A673 (cell line): ENCODE data around the gene ITPR1.

Experiments
- CTCF ChIP-seq: fragments of 300-800, 200-600 bp; sonication (generic); conservative IDR thresholded peaks from 2 replicates; pipeline ENCODE4 v1.5.1; 2017; ENCODE audit warnings: low read depth, mild to moderate bottlenecking, antibody characterized with exemption, low read length, moderate library complexity, mixed read lengths
- EZH2 ChIP-seq: fragments of 200-600 bp; sonication (generic); IDR thresholded peaks from 2 replicates; pipeline ENCODE4 v1.6.1; 2017; ENCODE audit warnings: borderline replicate concordance, low read depth, mild to moderate bottlenecking, mixed read lengths, antibody characterized with exemption, low read length; ENCODE audit not compliant: poor library complexity, severe bottlenecking

DNA sequence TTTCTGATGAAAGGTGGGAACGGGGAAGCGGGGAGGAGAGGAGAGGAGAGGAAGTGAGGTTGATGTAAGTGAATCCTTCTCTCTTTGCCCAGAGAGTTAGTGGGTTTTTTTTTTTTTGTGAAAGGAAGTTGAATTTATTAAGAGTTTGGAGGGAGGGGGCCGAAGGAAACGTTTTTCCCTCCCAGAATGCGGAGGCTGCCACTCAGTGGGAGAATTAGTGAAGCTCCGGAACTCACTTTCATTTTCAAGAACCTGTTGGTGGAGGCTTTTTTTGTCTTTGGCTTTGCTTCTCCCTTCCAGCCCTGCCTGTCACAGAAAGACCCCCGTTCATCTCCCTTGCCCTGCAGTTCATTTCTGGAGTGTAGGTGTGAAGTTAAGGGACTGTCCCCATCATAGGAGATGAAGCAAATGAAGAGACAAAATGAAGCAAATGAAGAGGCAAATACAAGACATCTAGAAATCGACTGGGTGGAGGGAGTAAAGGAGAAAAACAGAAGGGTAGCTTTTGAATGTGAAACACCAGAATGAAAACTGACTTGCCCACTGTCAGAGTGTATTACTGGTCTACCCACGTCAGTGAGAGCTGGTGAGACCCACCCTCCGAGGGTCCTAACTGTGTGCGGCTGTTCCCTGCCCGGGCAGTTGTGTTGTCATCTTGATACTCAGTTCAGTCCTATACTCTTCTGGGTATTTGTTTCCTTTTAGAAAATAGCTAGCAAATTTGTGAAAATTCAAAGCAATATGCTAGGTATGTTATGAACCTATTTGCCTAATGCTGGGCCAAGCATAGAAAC lies 91.5 kb downstream of the ITPR1 start:
- TF ChIP-seq CTCF (no peak), EZH2 (no peak)
